Activated T-cell treated with anti-CD3 and anti-CD28 coated beads, Interleukin-2, amount 50 U/mL, for 24 hours (primary cell): ENCODE measurements around the gene CCDC30.
A peak's percentile ranks its signal among the peaks of the same experiment; 100 is the strongest.

Source experiments
- DNase-seq: peaks from one replicate; pipeline ENCODE4 v3.0.0-alpha.2; 2020
- H3K27ac Mint-ChIP-seq: 2 replicates; pipeline ENCODE4 v1.8.0; 2020; ENCODE audit warnings: mild to moderate bottlenecking, mixed read lengths
- H3K27me3 Mint-ChIP-seq: 2 replicates; pipeline ENCODE4 v1.8.0; 2020; ENCODE audit warnings: mixed read lengths
- H3K36me3 Mint-ChIP-seq: 2 replicates; pipeline ENCODE4 v1.8.0; 2020; ENCODE audit warnings: low read depth, mixed read lengths
- H3K4me1 Mint-ChIP-seq: 2 replicates; pipeline ENCODE4 v1.8.0; 2020; ENCODE audit warnings: low read depth, mixed read lengths
- H3K4me3 Mint-ChIP-seq: 2 replicates; pipeline ENCODE4 v1.8.0; 2020; ENCODE audit warnings: mild to moderate bottlenecking, moderate library complexity, mixed read lengths
- H3K9me3 Mint-ChIP-seq: 2 replicates; pipeline ENCODE4 v1.8.0; 2020; ENCODE audit warnings: mixed read lengths

Gene CCDC30

GRCh38 chr1:42462828-42463763 is at the start of gene CCDC30:
Gene CCDC30 (plus strand): TSS chr1:42463286. CDS start chr1:42480552, 17,266 bp downstream.
- Mint-ChIP-seq H3K4me1 (peaks cover 46% of the 10 kb centered on the region), H3K4me3 (peak within 1 kb of the TSS; percentile 84), H3K9me3 (no peaks in the 10 kb centered on the region), H3K27ac (peak within 1 kb of the TSS; percentile 93), H3K36me3 (peaks cover 43% of the 10 kb centered on the region), H3K27me3 (no peaks in the 10 kb centered on the region)
- peak; percentile 92 for DNase-seq

GRCh38 chr1:42414551-42415496 is 48.3 kb upstream of the CCDC30 start:
- H3K9me3 Mint-ChIP-seq: no peaks in the 10 kb centered on the region
- peaks cover 3% of the 10 kb centered on the region for H3K27me3 Mint-ChIP-seq
- no peak for DNase-seq
- H3K27ac Mint-ChIP-seq: no peak overlapping the region
- H3K4me3 Mint-ChIP-seq: no peak overlapping the region
- H3K4me1 Mint-ChIP-seq: no peaks in the 10 kb centered on the region
- no peaks in the 10 kb centered on the region for H3K36me3 Mint-ChIP-seq

- H3K36me3 Mint-ChIP-seq: no peaks in the 10 kb centered on the region
- no peak for DNase-seq
- no peak overlapping the region for H3K27ac Mint-ChIP-seq
- no peak overlapping the region for H3K4me3 Mint-ChIP-seq
- peaks cover 5% of the 10 kb centered on the region for H3K27me3 Mint-ChIP-seq
- no peaks in the 10 kb centered on the region for H3K9me3 Mint-ChIP-seq
- H3K4me1 Mint-ChIP-seq: no peaks in the 10 kb centered on the region
These were observed 45.9 kb upstream of the CCDC30 start for GRCh38 chr1:42417166-42417565.

- Mint-ChIP-seq H3K27me3 (peaks cover 7% of the 10 kb centered on the region), H3K4me3 (no peak overlapping the region), H3K27ac (no peak overlapping the region), H3K36me3 (no peaks in the 10 kb centered on the region), H3K4me1 (no peaks in the 10 kb centered on the region), H3K9me3 (no peaks in the 10 kb centered on the region)
- no peak for DNase-seq
These were observed 44.6 kb upstream of the CCDC30 start for GRCh38 chr1:42418516-42418915.

- Mint-ChIP-seq H3K9me3 (no peaks in the 10 kb centered on the region), H3K4me1 (no peaks in the 10 kb centered on the region), H3K27ac (no peak overlapping the region), H3K4me3 (no peak overlapping the region), H3K27me3 (peaks cover 7% of the 10 kb centered on the region), H3K36me3 (no peaks in the 10 kb centered on the region)
- DNase-seq: no peak
These were observed 43.8 kb upstream of the CCDC30 start for GRCh38 chr1:42419126-42419821.

GRCh38 chr1:42420121-42420520 is 43.0 kb upstream of the CCDC30 start:
- Mint-ChIP-seq H3K27ac (no peak overlapping the region), H3K4me1 (no peaks in the 10 kb centered on the region), H3K9me3 (no peaks in the 10 kb centered on the region), H3K36me3 (no peaks in the 10 kb centered on the region), H3K4me3 (no peak overlapping the region), H3K27me3 (peaks cover 7% of the 10 kb centered on the region)
- no peak for DNase-seq

- Mint-ChIP-seq H3K4me1 (no peaks in the 10 kb centered on the region), H3K36me3 (no peaks in the 10 kb centered on the region), H3K4me3 (no peak overlapping the region), H3K27ac (no peak overlapping the region), H3K27me3 (peaks cover 7% of the 10 kb centered on the region), H3K9me3 (no peaks in the 10 kb centered on the region)
- no peak for DNase-seq
These were observed 42.0 kb upstream of the CCDC30 start for GRCh38 chr1:42420911-42421585.

- Mint-ChIP-seq H3K36me3 (no peaks in the 10 kb centered on the region), H3K9me3 (no peaks in the 10 kb centered on the region), H3K4me3 (no peak overlapping the region), H3K27ac (no peak overlapping the region), H3K4me1 (no peaks in the 10 kb centered on the region), H3K27me3 (peaks cover 7% of the 10 kb centered on the region)
- DNase-seq: no peak
These were observed 40.3 kb upstream of the CCDC30 start for GRCh38 chr1:42422737-42423136.

- no peak for DNase-seq
- Mint-ChIP-seq H3K4me3 (no peak overlapping the region), H3K36me3 (no peaks in the 10 kb centered on the region), H3K27ac (no peak overlapping the region), H3K4me1 (no peaks in the 10 kb centered on the region), H3K27me3 (peaks cover 7% of the 10 kb centered on the region), H3K9me3 (no peaks in the 10 kb centered on the region)
These were observed 39.4 kb upstream of the CCDC30 start for GRCh38 chr1:42423681-42424080.

GRCh38 chr1:42424201-42424600 is 38.9 kb upstream of the CCDC30 start:
- Mint-ChIP-seq H3K27ac (no peak overlapping the region), H3K36me3 (no peaks in the 10 kb centered on the region), H3K27me3 (peaks cover 7% of the 10 kb centered on the region), H3K9me3 (no peaks in the 10 kb centered on the region), H3K4me3 (no peak overlapping the region), H3K4me1 (no peaks in the 10 kb centered on the region)
- DNase-seq: no peak

GRCh38 chr1:42427240-42427639 is 35.8 kb upstream of the CCDC30 start:
- Mint-ChIP-seq H3K36me3 (no peaks in the 10 kb centered on the region), H3K27me3 (peaks cover 2% of the 10 kb centered on the region), H3K4me3 (no peak overlapping the region), H3K9me3 (no peaks in the 10 kb centered on the region), H3K27ac (no peak overlapping the region), H3K4me1 (no peaks in the 10 kb centered on the region)
- DNase-seq: no peak

- no peaks in the 10 kb centered on the region for H3K36me3 Mint-ChIP-seq
- no peaks in the 10 kb centered on the region for H3K4me1 Mint-ChIP-seq
- no peaks in the 10 kb centered on the region for H3K9me3 Mint-ChIP-seq
- no peak for DNase-seq
- no peak overlapping the region for H3K4me3 Mint-ChIP-seq
- H3K27me3 Mint-ChIP-seq: no peaks in the 10 kb centered on the region
- H3K27ac Mint-ChIP-seq: no peak overlapping the region
These were observed 33.5 kb upstream of the CCDC30 start for GRCh38 chr1:42429603-42430002.

- no peak for DNase-seq
- no peaks in the 10 kb centered on the region for H3K27me3 Mint-ChIP-seq
- H3K36me3 Mint-ChIP-seq: no peaks in the 10 kb centered on the region
- H3K27ac Mint-ChIP-seq: no peak overlapping the region
- no peak overlapping the region for H3K4me3 Mint-ChIP-seq
- H3K4me1 Mint-ChIP-seq: no peaks in the 10 kb centered on the region
- no peaks in the 10 kb centered on the region for H3K9me3 Mint-ChIP-seq
These were observed 32.6 kb upstream of the CCDC30 start for GRCh38 chr1:42430286-42431135.
